Heart left ventricle (tissue), 16 donors: Measurements from ENCODE around the gene CTTNBP2NL. TPM values are rescaled to one million over a fixed set of nuclear protein-coding genes. Genes with fewer than 3 reads are reported as not detected.
A peak's percentile ranks its signal among the peaks of the same experiment; 100 is the strongest.

ENCODE experiments used
- ATAC-seq, 4 donors: fragments of 200-7000 bp; cut with Tn5 transposase; one replicate each; pipeline ENCODE4 v1.9.1; 2020 to 2022; ENCODE audit warnings: moderate library complexity in 4 of 4, mild to moderate bottlenecking in 3 of 4, moderate number of reproducible peaks in 1 of 4
- DNase-seq, 5 donors: peaks; one replicate each; pipeline ENCODE4 v3.0.0-alpha.2; 2020
- H3K27ac ChIP-seq, 12 donors: fragments of 200-600 bp; sonication (generic) in 4 of 12; one replicate each; pipeline versions ENCODE4 v1.5.0 to v1.8.0; 2016 to 2022; ENCODE audit warnings: mild to moderate bottlenecking in 2 of 12
- H3K27me3 ChIP-seq, 9 donors: fragments of 200-600 bp; sonication (generic) in 2 of 9; one replicate each; pipeline versions ENCODE4 v1.5.1 to v1.8.0; 2016 to 2022; ENCODE audit warnings: mild to moderate bottlenecking in 3 of 9
- H3K36me3 ChIP-seq, 9 donors: fragments of 200-600 bp; sonication (generic) in 2 of 9; one replicate each; pipeline versions ENCODE4 v1.5.0 to v1.8.0; 2018 to 2022; ENCODE audit warnings: mild to moderate bottlenecking in 2 of 9
- H3K4me1 ChIP-seq, 12 donors: fragments of 200-600 bp; sonication (generic) in 4 of 12; one replicate each; pipeline versions ENCODE4 v1.5.0 to v1.8.0; 2016 to 2022; ENCODE audit warnings: mild to moderate bottlenecking in 3 of 12
- H3K4me3 ChIP-seq, 12 donors: fragments of 200-600 bp; sonication (generic) in 4 of 12; one replicate each; pipeline versions ENCODE4 v1.5.0 to v1.8.0; 2017 to 2022; ENCODE audit warnings: mild to moderate bottlenecking in 9 of 12, moderate library complexity in 4 of 12
- H3K9me3 ChIP-seq, 12 donors: fragments of 200-600 bp; sonication (generic) in 4 of 12; one replicate each; pipeline versions ENCODE4 v1.5.0 to v1.8.0; 2016 to 2022; ENCODE audit warnings: mild to moderate bottlenecking in 1 of 12
- POLR2A ChIP-seq, 2 donors: fragments of 450-650 bp; IDR thresholded peaks; one replicate each; pipeline ENCODE4 v1.6.1; 2017; ENCODE audit warnings: antibody characterized with exemption in 2 of 2, mild to moderate bottlenecking in 2 of 2, moderate library complexity in 2 of 2
- WGBS, 4 donors: extraction: QIAGEN DNeasy Blood & Tissue Kit in 2 of 4; methylation state at CpG; one replicate each; pipeline versions ENCODE4 v1.1.5 to v1.1.7; 2013 to 2018; 5-methylcytosine and 5-hydroxymethylcytosine counted together
- intact Hi-C, 10 donors: fragments of 100-400 bp; cut with DNase I; formaldehyde crosslinking; loops; one replicate each; pipeline versions ENCODE4 v1.11.1 to v1.14.2; 2022
- polyA plus RNA-seq, 2 donors: library from polyadenylated mRNA; stranded (reverse); fragments of 200-250 nt; gene quantifications; one replicate each; pipeline ENCODE4 v1.2.3, GENCODE V29; 2013
- total RNA-seq, 9 donors: library from RNA; depleted of rRNA in 2 of 9; stranded (reverse); fragments of >200 nt in 2 of 9; fragmentation: NEBNext Ultra II Directional in 3 of 9; extraction: Animal tissue kit (Norgen Biotek cat#: 25700) in 3 of 9; gene quantifications; one replicate each; pipeline versions ENCODE4 v1.1.0 to v1.2.4, GENCODE V29; 2016 to 2023
- TF ChIP-seq, protein P1 (sequence below), 12 donors: fragments of 200-600 bp; sonication (generic) in 4 of 12; IDR thresholded peaks; one replicate each; pipeline versions ENCODE4 v1.5.0 to v1.8.0; 2018 to 2022; ENCODE audit warnings: antibody characterized with exemption in 12 of 12, mild to moderate bottlenecking in 5 of 12
- donor health status: ischemic (EF 13 %, LVEDD 7.1; RV severe dilation, severe dysfunction).
- donor health status: healthy with polysubstance abuse.
- donor health status: DM: no; HTN: yes; CAD: no.
- donor health status: DM: no; HTN: no; CAD: no.
- donor health status: ischemic (EF 25% LVEDD 6.9; RV normal size, moderate dysfunction).
- donor health status: ischemic (EF 25% LVEDD 5.7; RV mildly dilated, moderate dysfunction).
- donor health status: healthy.
- donor health status: DM: yes; HTN: yes; CAD: no.
- donor health status: ischemic (EF 35%, LVEDD 5.7; RV mildly dilated, moderate dysfunction).
- donor health status: nonischemic (EF 11% LVEDD 7.7; RV severe dilation, severe dysfunction).
- donor health status: DM: yes; HTN: yes; CAD: no.
- donor health status: PGD.
- donor health status: ischemic (EF 29% LVEDD 5.4; RV normal size, mild dysfunction).
- donor health status: nonischemic (EF 23%, LVEDD 6.1; RV moderate dilation, normal function).

CTTNBP2NL gene
- total and polyA plus RNA-seq, 11 donors: 4.6 to 22.8 (median 14.1) TPM

DNA sequence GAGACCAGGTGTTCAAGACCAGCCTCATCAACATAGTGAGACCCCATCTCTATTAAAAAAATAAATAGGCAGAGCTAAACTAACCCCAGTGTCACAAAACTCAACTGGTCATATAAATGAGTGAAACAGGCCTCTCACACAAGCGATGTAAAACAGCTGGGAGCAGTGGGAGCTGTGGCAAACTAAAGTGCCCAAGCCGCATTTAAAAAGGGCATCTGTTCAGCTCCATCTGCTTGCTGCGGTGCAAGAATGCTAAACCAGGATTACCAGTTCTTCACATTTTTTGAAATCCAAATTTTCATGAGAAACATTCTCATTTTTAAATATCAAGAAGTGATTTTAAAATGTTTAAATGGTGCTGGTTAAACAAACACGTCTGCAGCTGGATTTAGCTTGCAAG lies 62.7 kb downstream of the CTTNBP2NL start:
- no peak overlapping the region for H3K27ac ChIP-seq
- H3K27me3 ChIP-seq: no peaks in the 10 kb centered on the region
- peaks cover 0 to 19% (median 6%) of the 10 kb centered on the region in 12 donors for H3K4me1 ChIP-seq
- peaks cover 0 to 59% (median 49%) of the 10 kb centered on the region in 9 donors for H3K36me3 ChIP-seq
- ATAC-seq (no peak), DNase-seq (no peak)
- 88 to 95% (median 92%) methylated on average over 4 of the region's 4 CpGs for WGBS, 4 donors
- intact Hi-C loops: no loop called here
- TF ChIP-seq, protein P1, sequence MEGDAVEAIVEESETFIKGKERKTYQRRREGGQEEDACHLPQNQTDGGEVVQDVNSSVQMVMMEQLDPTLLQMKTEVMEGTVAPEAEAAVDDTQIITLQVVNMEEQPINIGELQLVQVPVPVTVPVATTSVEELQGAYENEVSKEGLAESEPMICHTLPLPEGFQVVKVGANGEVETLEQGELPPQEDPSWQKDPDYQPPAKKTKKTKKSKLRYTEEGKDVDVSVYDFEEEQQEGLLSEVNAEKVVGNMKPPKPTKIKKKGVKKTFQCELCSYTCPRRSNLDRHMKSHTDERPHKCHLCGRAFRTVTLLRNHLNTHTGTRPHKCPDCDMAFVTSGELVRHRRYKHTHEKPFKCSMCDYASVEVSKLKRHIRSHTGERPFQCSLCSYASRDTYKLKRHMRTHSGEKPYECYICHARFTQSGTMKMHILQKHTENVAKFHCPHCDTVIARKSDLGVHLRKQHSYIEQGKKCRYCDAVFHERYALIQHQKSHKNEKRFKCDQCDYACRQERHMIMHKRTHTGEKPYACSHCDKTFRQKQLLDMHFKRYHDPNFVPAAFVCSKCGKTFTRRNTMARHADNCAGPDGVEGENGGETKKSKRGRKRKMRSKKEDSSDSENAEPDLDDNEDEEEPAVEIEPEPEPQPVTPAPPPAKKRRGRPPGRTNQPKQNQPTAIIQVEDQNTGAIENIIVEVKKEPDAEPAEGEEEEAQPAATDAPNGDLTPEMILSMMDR (IDR thresholded peaks at IDR 0.05): no peak
- no peak for TF ChIP-seq POLR2A (IDR thresholded peaks at IDR 0.05)
- H3K4me3 ChIP-seq: no peak overlapping the region
- no peaks in the 10 kb centered on the region for H3K9me3 ChIP-seq

DNA sequence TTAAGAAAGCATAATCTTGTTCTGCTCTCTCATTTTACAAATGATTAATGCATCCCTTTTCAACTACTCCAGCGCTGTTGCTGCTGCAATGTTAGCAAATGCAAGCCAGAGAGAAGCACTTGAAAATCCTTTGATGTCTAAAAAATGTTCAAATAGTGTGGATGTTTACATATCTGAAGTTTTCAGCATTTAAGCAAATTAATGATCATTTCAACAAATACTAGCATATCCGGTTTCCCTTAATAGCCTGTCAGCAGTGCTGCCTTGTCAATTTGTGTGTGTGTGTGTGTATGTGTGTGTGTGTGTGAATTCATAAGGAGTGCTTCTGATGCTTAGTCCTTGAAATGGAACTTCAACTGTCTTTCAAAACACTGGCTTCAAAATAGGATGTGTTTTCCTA lies 64.6 kb downstream of the CTTNBP2NL start:
- no peak overlapping the region for H3K27ac ChIP-seq
- no peak for DNase-seq
- ATAC-seq: no peak
- no peaks in the 10 kb centered on the region for H3K9me3 ChIP-seq
- peaks cover 0 to 40% (median 34%) of the 10 kb centered on the region in 9 donors for H3K36me3 ChIP-seq
- WGBS, 4 donors: 85 to 91% (median 89%) methylated on average over 2 of the region's 2 CpGs
- H3K27me3 ChIP-seq: no peaks in the 10 kb centered on the region
- no peak for TF ChIP-seq POLR2A (IDR thresholded peaks at IDR 0.05)
- TF ChIP-seq, protein P1 (IDR thresholded peaks at IDR 0.05): no peak
- H3K4me1 ChIP-seq: peaks cover 0 to 23% (median 8%) of the 10 kb centered on the region in 12 donors
- intact Hi-C loops: loop anchor here in 2 of 10 donors (10.0 kb wide), 1 partner anchor 244 kb away; the partner anchor contains the start of gene RHOC (in 2 of the 2)
- no peak overlapping the region for H3K4me3 ChIP-seq

DNA sequence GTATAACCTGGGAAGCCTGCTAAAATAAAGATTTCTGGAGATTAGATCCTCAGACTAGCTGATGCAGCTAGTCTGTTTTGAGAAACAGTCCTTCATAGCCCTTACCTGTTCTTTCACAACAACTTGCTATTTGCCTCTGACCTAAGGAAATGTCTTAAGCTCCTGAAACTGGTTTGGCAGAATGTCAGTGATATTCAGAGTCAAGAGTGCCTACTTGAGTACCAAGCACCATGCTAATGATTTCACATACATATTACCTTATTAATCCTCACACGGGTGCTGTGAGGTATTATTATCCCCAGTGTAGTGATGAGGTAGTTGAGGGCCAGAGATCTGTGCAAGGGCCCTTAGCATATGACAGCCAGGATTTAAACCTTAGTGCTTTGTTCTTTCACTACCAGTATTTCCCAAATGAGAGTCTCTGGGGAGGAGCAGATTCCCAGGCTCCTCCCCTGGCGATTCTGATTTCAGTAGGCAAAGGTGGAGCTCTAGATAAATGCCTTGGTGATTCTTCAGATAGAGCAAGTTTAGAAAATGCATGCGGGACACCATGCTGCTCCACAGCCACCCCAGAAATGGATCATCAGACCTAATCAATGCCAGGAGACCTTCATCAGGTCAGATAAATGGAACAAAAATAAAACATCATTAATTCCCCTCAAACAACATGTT lies 65.3 kb downstream of the CTTNBP2NL start:
- TF ChIP-seq, protein P1 (IDR thresholded peaks at IDR 0.05): no peak
- TF ChIP-seq POLR2A (IDR thresholded peaks at IDR 0.05): no peak
- Histone ChIP-seq H3K27me3 (no peaks in the 10 kb centered on the region), H3K4me3 (no peak overlapping the region), H3K27ac (peak overlapping the region in 5 of 12 donors; percentile 14 to 61 (median 30)), H3K9me3 (no peaks in the 10 kb centered on the region), H3K4me1 (peaks cover 0 to 27% (median 12%) of the 10 kb centered on the region in 12 donors), H3K36me3 (peaks cover 0 to 33% (median 27%) of the 10 kb centered on the region in 9 donors)
- WGBS, 4 donors: 59 to 67% (median 64%) methylated on average over 3 of the region's 3 CpGs
- DNase-seq: no peak
- ATAC-seq: no peak
- intact Hi-C loops: loop anchor here in 2 of 10 donors (10.0 kb wide), 1 partner anchor 243 kb away; the partner anchor contains the start of gene RHOC (in 2 of the 2)

DNA sequence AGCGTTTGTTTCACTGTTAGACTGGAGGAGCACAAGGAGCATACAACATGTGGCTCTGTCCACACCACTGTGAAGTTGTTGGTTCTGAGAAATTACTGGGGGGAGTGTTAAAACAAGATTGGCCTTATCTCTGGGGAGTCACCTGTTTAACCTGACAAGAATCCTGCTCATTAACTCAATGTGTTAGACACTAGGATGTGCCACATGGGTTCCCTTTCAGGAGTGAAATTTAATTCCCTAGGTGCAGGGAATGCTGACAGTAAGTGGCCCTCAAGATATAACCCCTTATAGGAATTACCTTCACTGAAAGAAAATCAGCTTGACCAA lies 66.9 kb downstream of the CTTNBP2NL start:
- no peak for DNase-seq
- ATAC-seq: no peak
- TF ChIP-seq POLR2A (IDR thresholded peaks at IDR 0.05): no peak
- TF ChIP-seq, protein P1 (IDR thresholded peaks at IDR 0.05): no peak
- H3K36me3 ChIP-seq: peaks cover 0 to 17% (median 11%) of the 10 kb centered on the region in 9 donors
- H3K9me3 ChIP-seq: no peaks in the 10 kb centered on the region
- 55 to 71% (median 67%) methylated on average over 1 of the region's 1 CpG for WGBS, 4 donors
- peak overlapping the region in 2 of 12 donors; percentile 7 to 43 for H3K27ac ChIP-seq
- peaks cover 0 to 35% (median 16%) of the 10 kb centered on the region in 12 donors for H3K4me1 ChIP-seq
- no peak overlapping the region for H3K4me3 ChIP-seq
- intact Hi-C loops: loop anchor here in 2 of 10 donors (10.0 kb wide), 1 partner anchor 242 kb away; the partner anchor contains the start of gene RHOC (in 2 of the 2)
- H3K27me3 ChIP-seq: no peaks in the 10 kb centered on the region
